ENCODE measurements around the gene HOXB4.

HOXB4 gene

DNA sequence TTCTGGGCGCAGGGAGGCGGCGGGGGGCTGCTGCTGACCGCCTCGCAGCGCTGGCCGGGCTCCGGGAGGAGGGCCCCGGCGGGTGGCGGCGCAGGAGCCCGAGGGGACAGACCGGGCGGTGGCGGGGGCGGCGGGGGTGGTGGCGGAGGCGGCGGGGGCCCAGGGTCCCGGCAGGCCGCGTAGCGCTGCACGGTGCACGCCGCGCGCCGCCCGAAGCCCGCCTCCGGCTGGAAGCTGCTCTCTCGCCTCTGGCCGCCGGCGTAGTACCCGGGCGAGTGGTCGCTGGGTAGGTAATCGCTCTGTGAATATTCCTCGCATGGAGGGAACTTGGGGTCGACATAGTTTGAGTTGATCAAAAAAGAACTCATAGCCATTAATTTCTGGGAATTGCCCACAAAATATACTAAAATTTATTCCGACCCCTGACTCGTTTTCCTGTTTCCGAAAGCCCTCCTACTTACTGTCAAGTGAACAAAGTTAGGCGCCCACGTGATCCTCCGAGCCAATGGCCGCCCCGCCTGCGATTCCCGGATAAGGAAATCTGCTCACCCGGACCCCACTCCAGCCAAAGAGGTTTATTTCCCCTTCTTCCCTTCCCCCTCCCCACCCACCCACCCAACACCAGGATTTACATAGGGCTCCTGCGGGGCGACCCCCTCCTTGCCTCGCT lies at the start of gene HOXB4:
TSS of gene HOXB4 (minus strand) at position 405 of the 670 bp plus-strand sequence. CDS start at position 374, 31 bp downstream.
- DNase-seq, result peak; percentile 46

DNA sequence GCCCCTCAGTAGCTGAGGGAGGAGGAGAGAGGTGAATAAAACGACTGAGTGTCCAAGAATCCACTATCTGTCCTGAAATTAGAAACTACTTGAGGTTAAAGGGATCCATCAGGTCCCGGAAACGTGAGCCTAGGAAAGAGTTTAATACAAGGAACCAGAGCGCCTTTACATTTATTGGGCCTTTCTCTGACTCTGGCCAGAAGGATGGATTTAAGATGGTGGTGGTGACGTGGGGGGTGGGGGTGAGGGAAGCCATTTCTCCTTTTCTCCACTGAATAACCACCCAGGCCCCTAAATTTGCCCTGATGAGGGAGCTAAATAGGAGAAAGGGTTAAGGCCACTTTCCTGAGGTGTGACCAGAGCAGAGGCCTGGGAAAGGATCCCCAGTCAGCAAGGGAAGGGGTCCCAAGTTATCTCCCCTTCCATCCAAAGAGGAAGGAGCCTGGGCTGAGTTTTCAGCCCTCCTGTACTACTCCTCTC lies 49.0 kb upstream of the HOXB4 start:
- DNase-seq, result no peak

- DNase-seq, result peak; percentile 31
These were observed 48.3 kb upstream of the HOXB4 start, which contains the start of gene HOXB9 for GRCh38 chr17:48626245-48627117. HOXB9 (minus strand) TSS chr17:48626358; CDS start chr17:48626269, 89 bp downstream.

- DNase-seq, result peak; percentile 56
These were observed 47.5 kb upstream of the HOXB4 start for GRCh38 chr17:48625495-48626244.

DNA sequence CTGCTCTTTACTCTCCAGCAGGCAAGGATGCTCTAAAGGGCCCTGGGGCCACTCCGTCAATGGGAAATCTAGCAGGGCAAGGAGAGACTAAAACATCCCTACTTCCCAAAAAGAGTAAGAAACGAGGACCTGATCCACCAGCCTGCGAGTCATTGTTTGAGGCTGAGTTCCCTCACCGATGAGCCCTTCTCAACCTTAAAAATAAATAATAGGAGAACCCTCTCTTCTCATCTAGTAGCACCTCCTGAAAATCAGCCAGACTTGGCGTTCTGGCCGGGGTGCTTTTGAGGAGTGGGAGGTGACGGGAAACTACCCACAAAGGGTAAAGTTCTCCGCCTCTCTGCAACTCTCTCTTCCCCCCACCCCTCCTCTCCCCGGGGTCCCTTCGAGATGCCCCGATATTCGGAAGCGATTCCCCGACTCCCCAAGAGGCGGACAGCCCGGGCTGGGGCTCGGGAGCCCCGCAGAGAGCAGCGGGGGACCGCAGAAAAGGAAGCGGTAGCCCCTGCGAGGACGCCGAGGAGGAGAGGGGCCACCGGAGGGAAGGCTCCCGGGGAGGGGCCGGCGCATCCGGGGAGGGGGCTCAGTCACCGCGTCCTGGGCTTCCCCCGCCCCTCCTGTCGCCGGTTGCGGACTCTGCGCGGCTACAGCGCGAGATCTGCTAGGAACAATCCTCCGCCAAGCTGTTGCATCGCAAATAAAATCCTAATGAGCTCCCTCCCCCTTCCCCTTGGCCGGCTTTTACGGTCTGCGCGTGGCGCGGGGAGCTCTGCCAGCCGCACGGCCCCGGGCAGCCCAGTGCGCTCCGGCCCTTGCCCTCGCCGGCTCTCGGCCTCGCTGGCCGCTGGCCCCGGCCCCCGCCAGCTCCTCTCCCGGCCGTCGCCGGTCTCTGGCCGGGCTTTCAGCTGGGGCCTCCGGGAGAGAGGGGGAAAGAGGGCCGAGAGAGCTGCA lies 46.7 kb upstream of the HOXB4 start:
- peak; percentile 11 for DNase-seq

DNA sequence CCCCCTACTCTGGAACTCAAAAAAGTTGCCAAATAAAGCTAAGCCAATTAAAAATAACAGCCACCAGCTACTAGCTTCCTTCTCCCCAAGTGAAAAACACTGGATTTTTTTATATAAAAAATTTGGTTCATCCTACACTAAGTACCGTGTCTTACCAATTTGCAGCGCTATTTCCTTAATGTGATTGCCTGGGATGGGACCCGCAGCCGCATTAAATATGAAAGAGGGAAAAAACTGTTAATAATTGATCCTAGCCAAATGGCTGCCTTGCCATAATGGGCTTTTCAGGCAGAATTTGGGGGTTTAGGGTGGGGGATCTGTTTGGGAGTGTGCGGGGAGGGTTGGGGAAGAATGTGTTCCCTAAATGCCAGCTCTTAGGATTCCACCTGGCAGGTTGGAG lies 46.0 kb upstream of the HOXB4 start:
- DNase-seq, result no peak

GRCh38 chr17:48623583-48623982 lies 45.4 kb upstream of the HOXB4 start:
- DNase-seq, result no peak

- no peak for DNase-seq
These were observed 44.7 kb upstream of the HOXB4 start for GRCh38 chr17:48622857-48623256.

DNA sequence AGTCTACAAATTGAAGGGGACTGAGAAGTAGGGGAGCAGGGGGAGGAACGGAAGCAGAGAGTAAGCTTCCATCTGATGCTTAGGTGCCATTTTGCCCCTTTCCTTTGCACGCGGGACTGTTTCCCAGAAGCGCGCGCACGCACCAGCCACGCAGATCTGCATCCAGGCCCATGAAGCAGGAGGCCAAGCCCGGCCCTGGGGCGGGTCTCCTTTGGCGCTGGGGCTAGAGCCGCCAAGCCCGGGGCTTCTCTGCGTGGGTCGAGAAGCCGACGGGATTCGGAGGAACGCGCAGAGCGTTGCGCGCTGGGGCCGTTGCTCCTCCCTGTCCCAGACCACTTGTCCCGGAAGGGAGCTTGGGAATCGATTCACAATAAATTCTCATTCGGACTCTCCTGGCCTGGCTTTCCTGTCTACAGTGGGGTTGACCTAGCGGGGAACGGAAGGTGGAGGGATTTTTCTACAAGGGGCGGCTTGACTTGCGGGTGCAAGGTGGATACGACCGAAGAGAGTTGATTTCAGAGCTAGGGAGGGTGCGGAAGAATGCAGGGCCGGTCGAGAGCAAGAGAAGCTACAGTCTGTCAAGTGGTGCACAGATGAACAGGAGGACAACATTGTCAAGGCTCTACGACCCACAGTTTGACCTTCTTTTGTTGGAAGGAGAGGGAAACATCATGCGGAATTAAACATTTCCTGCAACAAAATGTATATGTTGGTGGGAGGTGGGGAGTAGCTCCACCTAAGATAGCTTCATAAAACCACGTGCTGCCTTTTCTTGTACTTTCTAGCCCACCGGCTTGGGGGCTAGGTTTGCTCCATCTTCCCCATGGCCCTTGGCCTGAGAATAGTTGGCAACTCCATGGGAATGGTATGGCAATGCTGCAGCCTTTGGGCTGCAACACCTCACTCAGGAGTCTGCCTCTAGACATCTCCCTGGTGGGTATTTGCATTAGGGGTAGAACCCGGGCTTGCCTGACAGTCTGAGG lies 43.6 kb upstream of the HOXB4 start:
- no peak for DNase-seq

DNA sequence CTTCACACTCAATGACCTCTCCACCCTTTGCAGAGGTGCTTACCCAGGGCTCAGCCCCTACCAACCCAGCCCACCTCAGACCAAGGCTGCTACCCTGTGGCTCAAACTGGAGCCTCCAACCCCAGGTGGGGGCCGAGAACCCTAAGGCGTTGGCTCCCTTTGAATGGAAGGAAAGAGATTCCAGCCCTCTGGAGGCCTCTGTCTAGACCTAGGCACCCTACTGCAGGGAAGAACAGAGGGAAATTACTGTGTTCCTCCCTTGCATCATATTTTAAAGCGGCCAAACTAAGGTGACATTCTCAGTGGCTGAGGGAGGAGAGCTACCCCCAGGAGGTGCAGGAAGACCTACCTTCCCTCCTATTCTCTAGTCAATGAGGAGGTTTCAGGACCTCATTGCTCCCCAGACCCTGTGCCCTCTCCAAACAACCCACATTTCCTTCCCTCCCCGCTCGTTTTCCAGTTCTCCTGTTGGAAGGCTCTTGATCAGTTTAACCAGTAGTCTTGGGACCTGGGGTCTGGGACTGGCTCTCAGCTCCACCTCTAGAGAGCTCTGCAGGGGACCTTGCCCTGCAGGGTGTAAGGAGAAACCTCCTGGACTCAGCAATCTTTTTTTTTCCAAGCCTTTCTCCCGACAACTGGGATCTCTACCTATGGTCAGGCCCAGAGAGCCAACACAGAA lies 42.5 kb upstream of the HOXB4 start:
- no peak for DNase-seq

DNA sequence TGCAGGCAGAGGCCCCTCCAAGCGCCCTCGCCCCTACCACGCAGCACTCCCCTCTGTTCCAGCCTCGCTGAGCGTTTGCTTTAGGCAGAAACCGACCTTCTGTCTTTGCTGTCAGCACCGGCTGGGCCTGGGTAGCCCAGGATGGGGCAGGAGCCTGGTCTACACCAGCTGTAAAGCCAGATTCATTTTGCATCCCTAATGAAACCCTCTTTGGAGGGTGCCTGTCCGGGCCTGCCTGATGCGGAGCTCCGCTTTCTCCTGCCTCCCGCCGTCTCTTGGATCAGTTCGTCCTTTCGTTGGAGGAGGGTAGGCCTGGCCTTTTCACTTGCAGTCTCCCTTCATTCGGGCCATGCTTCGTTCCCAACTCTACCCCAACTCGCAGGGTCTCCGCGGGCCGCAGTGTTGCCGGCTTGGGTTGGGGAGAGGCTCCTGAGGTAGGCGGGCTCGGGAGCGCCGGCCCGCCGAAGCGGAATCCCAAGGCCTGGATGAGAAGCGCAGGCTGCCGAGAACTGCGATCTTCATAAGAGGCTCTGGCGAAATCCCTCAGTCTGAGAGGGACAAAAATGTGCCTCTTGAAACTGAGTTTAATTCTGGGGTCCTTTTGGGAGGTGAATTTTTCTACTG lies 41.8 kb upstream of the HOXB4 start:
- DNase-seq, result no peak

GRCh38 chr17:48618256-48618896 lies 40.2 kb upstream of the HOXB4 start:
- DNase-seq, result peak; percentile 77

DNA sequence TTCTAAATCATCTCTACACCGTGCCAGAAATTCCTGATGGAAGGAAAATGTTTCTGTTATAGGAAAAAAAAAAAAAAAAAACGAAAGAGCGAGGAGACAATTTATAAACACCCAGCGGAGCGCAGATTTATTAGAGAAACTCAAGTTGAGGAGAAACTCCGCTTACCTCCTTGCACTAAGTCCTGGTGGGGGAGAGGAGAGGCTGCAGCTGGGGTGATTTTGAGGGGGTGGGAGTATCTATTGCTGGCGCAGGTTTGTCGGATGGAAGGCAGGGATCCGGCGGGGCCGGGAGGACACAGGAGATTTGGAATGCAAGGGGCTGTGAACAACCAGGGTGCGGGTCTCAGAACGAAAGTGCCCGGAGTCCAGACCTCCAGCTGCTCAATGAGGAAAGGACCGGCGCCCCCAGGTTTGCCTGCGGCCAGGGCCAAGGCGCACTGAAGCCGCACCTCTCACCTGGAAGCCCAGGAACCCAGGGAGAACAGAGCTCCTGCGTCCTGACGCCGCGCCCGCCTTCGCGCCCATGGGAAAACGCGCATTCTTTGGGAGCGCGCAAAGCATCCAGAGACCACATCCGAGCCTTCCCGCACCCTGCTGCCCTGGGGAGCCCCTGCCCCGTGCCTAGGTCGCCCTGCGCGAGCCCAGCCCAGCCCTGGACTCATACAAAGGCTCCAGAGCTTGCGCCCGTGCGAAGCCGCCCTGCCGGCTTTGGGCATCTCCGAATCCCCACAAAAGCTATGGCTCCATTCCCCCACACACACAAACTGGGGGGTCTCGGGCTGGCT lies 39.5 kb upstream of the HOXB4 start:
- no peak for DNase-seq

DNA sequence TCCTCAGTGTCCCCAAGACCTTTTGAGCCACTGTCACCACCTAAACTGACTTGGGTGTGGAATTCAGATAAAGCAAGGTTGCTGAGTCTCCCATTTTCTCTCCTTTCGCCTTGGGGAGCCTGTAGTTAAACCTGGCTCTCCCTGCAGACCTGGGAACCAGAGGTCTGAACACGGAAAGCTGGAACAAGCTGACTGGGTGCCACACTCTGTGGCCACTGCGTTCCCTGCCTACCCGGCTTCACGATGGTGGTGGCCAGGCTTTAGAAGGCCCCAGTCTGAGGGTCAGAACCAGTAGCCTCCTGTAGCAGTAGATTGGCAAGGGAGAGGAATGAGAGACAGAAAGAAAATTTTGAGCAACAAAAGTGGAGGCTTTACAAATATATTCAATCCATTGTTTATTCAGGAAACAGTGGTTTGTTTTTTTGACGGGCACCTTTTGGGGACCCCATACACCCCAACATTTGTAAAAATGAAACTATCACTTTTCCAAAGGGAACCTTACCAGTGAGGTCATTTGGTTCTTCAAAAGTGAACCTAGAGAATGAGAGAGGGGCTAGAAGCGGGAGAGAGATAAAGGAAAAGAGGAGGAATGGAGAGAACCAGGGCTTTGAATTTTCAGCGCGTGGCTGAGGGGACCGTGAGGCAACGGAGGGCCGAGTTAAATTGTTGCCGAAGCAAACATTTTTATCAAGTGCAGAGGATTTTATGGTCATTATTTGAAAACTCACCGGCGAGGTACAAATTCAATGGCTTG lies 38.7 kb upstream of the HOXB4 start:
- no peak for DNase-seq

DNA sequence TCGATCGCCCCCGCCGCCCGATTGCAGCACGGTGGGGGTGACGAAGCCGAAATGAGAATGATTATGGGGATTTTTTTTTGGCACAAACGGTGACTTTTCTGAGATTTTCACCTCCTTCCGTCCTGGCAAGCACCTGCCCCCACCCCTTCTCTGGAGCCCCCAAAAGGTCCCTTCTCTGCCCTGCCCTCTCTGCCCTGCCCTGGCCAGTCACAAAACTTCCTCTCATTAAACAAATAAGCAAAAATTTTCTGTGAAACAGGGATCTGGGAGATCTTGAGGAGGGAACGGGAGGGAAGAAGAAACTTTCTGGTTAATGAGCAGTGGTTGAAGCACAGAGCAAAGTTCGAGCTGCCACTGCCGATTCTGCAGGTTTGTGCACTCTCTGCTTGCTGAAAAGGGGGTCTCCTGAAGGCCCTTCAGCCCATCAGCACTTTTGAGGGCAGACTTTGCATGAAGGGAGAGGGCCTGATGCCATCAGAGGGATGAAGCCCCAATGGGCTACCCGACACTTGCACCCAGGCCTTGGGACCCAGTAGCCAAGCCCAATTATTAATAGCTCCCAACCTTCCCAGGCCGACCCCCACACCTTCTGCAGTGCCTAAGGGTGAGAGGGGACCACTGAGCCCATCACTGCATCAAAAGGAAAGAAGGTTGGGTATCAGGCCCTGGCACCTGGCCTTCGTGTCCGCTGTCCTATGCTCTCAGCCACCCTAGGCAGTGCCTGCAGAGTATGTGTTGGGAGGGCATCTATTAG lies 38.0 kb upstream of the HOXB4 start:
- DNase-seq, result no peak

GRCh38 chr17:48615047-48615962 lies 37.2 kb upstream of the HOXB4 start, which contains the start of gene HOXB8:
HOXB8 (minus strand) TSS chr17:48615292; CDS start chr17:48614704, 588 bp downstream.
- no peak for DNase-seq

Data from DMS79 treated with DMSO at 0.1 percent for 48 hours (cell line).